Astrocyte of the cerebellum (primary cell): Measurements from ENCODE around the gene CLDN10.
"Not testable (repeated sequence)": the region's sequence is repeated elsewhere in the genome, so short reads cannot be mapped to it uniquely, and the experiment has no call there.

ENCODE experiments used
- DNase-seq: peaks from one replicate; pipeline ENCODE4 v3.0.0-alpha.2; 2011; ENCODE audit warnings: low read depth
- H3K4me3 ChIP-seq: 2 replicates; pipeline ENCODE4 v1.5.1; 2011; ENCODE audit warnings: mild to moderate bottlenecking, low read depth, low read length, moderate library complexity
- in situ Hi-C: cut with HindIII; loops from 2 replicates; pipeline ENCODE4 v1.10.0; 2017; ENCODE audit warnings: low sequenced_read_pairs
- TF ChIP-seq, protein P1 (sequence below): IDR thresholded peaks from 2 replicates; pipeline ENCODE4 v1.5.1; 2012; ENCODE audit warnings: low read length, low read depth, moderate library complexity, mild to moderate bottlenecking; ENCODE audit errors: missing control alignments

CLDN10 gene

DNA sequence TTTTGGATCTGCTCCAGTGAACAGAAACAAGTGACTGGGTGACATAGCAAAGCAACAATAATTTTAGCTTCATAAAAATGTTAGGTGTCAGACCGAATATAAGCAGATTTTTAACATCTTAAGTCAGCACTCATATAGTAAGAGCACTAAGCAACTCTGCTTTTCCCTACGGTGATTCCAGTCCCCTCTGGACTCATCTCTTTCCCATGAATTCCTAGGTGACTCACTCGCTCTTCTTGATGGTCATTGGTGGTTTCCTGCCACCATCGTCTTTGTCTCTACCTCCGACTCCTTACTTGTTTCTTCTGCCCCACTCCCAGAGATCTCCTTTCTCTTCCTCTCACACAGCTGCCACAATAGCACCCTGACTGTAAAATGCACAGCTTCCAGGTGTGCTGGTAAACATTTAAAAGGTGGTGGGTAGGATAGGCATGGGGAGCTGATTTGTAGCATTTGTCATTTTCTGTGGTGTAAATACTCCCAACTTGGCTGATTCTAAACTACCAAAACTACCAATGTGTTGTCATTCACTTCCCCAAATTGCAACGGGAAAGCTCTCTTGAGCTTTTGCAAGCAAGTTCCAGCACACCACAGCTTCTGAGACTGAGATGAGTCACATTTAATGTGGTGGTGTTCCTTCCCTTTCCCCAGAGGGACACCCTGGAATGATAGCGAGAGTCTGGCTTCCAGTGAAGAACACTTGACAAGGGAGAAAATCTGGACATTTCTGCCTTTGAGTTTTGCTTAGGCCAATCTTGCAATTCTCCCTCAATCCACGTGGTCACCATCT, 42.8 kb upstream of the CLDN10 start:
- no peak overlapping the region for H3K4me3 ChIP-seq
- in situ Hi-C loops: no loop called here
- DNase-seq: no peak

GRCh38 chr13:95510950-95511349, 41.6 kb upstream of the CLDN10 start:
- DNase-seq: no peak
- TF ChIP-seq, protein P1, sequence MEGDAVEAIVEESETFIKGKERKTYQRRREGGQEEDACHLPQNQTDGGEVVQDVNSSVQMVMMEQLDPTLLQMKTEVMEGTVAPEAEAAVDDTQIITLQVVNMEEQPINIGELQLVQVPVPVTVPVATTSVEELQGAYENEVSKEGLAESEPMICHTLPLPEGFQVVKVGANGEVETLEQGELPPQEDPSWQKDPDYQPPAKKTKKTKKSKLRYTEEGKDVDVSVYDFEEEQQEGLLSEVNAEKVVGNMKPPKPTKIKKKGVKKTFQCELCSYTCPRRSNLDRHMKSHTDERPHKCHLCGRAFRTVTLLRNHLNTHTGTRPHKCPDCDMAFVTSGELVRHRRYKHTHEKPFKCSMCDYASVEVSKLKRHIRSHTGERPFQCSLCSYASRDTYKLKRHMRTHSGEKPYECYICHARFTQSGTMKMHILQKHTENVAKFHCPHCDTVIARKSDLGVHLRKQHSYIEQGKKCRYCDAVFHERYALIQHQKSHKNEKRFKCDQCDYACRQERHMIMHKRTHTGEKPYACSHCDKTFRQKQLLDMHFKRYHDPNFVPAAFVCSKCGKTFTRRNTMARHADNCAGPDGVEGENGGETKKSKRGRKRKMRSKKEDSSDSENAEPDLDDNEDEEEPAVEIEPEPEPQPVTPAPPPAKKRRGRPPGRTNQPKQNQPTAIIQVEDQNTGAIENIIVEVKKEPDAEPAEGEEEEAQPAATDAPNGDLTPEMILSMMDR: no peak
- in situ Hi-C loops: no loop called here
- H3K4me3 ChIP-seq: no peak overlapping the region

More for the DNA sequence above, 42.8 kb upstream of the CLDN10 start:
- TF ChIP-seq, protein P1: no peak

DNA sequence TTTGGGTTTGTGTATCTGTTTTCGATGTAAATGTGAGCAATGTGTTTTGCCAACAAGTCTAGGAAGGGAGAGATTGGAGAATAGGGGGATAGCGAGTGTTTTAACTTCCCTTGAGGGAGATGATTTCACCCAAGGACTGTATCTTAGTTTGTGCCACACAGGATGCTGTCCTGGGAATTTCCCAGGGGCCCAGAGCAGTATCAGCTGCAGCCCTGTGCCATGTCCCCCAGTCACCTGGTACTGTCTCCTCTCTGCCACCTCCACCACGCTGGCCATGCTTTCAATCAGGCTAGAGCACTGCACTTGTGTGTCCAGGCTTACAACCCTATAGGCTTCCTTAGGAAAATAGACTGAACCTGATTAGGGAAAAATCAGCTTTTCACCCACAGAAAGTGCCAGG, 40.1 kb upstream of the CLDN10 start:
- H3K4me3 ChIP-seq: no peak overlapping the region
- in situ Hi-C loops: no loop called here
- no peak for DNase-seq
- TF ChIP-seq, protein P1: no peak

- no peak overlapping the region for H3K4me3 ChIP-seq
- TF ChIP-seq, protein P1: no peak
- in situ Hi-C loops: no loop called here
- DNase-seq: no peak
Measured at GRCh38 chr13:95512957-95513356, 39.6 kb upstream of the CLDN10 start.

- in situ Hi-C loops, H3K4me3 ChIP-seq, DNase-seq: not testable (repeated sequence)
Measured at GRCh38 chr13:95515606-95516005, 36.9 kb upstream of the CLDN10 start.

GRCh38 chr13:95516021-95516420, 36.5 kb upstream of the CLDN10 start:
- in situ Hi-C loops: no loop called here
- TF ChIP-seq, protein P1: no peak
- DNase-seq: no peak
- H3K4me3 ChIP-seq: no peak overlapping the region

- TF ChIP-seq, protein P1: no peak
- no peak for DNase-seq
- in situ Hi-C loops: no loop called here
- H3K4me3 ChIP-seq: no peak overlapping the region
Measured at GRCh38 chr13:95516492-95516891, 36.0 kb upstream of the CLDN10 start.
